Measurements from ENCODE around the gene ZFPM1.

Gene ZFPM1

GRCh38 chr16:88537859-88538258 lies 84.8 kb downstream of the ZFPM1 start:
- TF ChIP-seq ZNF274 (IDR thresholded peaks at IDR 0.05; ENCODE audit: low read depth, low read length), result no peak
- H3K4me3 ChIP-seq (ENCODE audit: low read length), result no peak overlapping the region

GRCh38 chr16:88538366-88539060 lies 85.4 kb downstream of the ZFPM1 start:
- no peak for TF ChIP-seq ZNF274 (IDR thresholded peaks at IDR 0.05; ENCODE audit: low read depth, low read length)

GRCh38 chr16:88539261-88539651 lies 86.2 kb downstream of the ZFPM1 start:
- no peak for TF ChIP-seq ZNF274 (IDR thresholded peaks at IDR 0.05; ENCODE audit: low read depth, low read length)
- no peak overlapping the region for H3K4me3 ChIP-seq (ENCODE audit: low read length)

More at GRCh38 chr16:88538366-88539060, 85.4 kb downstream of the ZFPM1 start:
- no peak overlapping the region for H3K4me3 ChIP-seq (ENCODE audit: low read length)

GRCh38 chr16:88539652-88540345 lies 86.7 kb downstream of the ZFPM1 start:
- H3K4me3 ChIP-seq (ENCODE audit: low read length), result no peak overlapping the region
- TF ChIP-seq ZNF274 (IDR thresholded peaks at IDR 0.05; ENCODE audit: low read depth, low read length), result no peak

- no peak overlapping the region for H3K4me3 ChIP-seq (ENCODE audit: low read length)
- no peak for TF ChIP-seq ZNF274 (IDR thresholded peaks at IDR 0.05; ENCODE audit: low read depth, low read length)
Measured at GRCh38 chr16:88540346-88540977, 87.4 kb downstream of the ZFPM1 start.

- TF ChIP-seq ZNF274 (IDR thresholded peaks at IDR 0.05; ENCODE audit: low read depth, low read length), result no peak
- H3K4me3 ChIP-seq (ENCODE audit: low read length), result no peak overlapping the region
Measured at GRCh38 chr16:88541831-88542616, 88.9 kb downstream of the ZFPM1 start.

GRCh38 chr16:88543230-88543813 lies 90.2 kb downstream of the ZFPM1 start:
- no peak overlapping the region for H3K4me3 ChIP-seq (ENCODE audit: low read length)
- no peak for TF ChIP-seq ZNF274 (IDR thresholded peaks at IDR 0.05; ENCODE audit: low read depth, low read length)

GRCh38 chr16:88545781-88546180 lies 92.7 kb downstream of the ZFPM1 start:
- no peak overlapping the region for H3K4me3 ChIP-seq (ENCODE audit: low read length)
- TF ChIP-seq ZNF274 (IDR thresholded peaks at IDR 0.05; ENCODE audit: low read depth, low read length), result no peak

GRCh38 chr16:88548131-88548874 lies 95.2 kb downstream of the ZFPM1 start:
- no peak for TF ChIP-seq ZNF274 (IDR thresholded peaks at IDR 0.05; ENCODE audit: low read depth, low read length)
- no peak overlapping the region for H3K4me3 ChIP-seq (ENCODE audit: low read length)

GRCh38 chr16:88548985-88549384 lies 95.9 kb downstream of the ZFPM1 start:
- no peak for TF ChIP-seq ZNF274 (IDR thresholded peaks at IDR 0.05; ENCODE audit: low read depth, low read length)
- H3K4me3 ChIP-seq (ENCODE audit: low read length), result no peak overlapping the region

- no peak overlapping the region for H3K4me3 ChIP-seq (ENCODE audit: low read length)
- no peak for TF ChIP-seq ZNF274 (IDR thresholded peaks at IDR 0.05; ENCODE audit: low read depth, low read length)
Measured at GRCh38 chr16:88549671-88550245, 96.7 kb downstream of the ZFPM1 start.

- H3K4me3 ChIP-seq (ENCODE audit: low read length), result no peak overlapping the region
- no peak for TF ChIP-seq ZNF274 (IDR thresholded peaks at IDR 0.05; ENCODE audit: low read depth, low read length)
Measured at GRCh38 chr16:88550246-88550661, 97.2 kb downstream of the ZFPM1 start.

GRCh38 chr16:88552166-88552565 lies 99.1 kb downstream of the ZFPM1 start:
- no peak overlapping the region for H3K4me3 ChIP-seq (ENCODE audit: low read length)
- TF ChIP-seq ZNF274 (IDR thresholded peaks at IDR 0.05; ENCODE audit: low read depth, low read length), result no peak
